Heart left ventricle (tissue), 16 donors: Measurements from ENCODE around the gene SH2D4B. TPM values are rescaled to one million over a fixed set of nuclear protein-coding genes. Genes with fewer than 3 reads are reported as not detected.

Experiments used
- ATAC-seq, 4 donors: fragments of 200-7000 bp; cut with Tn5 transposase; one replicate each; pipeline ENCODE4 v1.9.1; 2020 to 2022; ENCODE audit warnings: moderate library complexity in 4 of 4, mild to moderate bottlenecking in 3 of 4, moderate number of reproducible peaks in 1 of 4
- DNase-seq, 5 donors: peaks; one replicate each; pipeline ENCODE4 v3.0.0-alpha.2; 2020
- H3K27ac ChIP-seq, 12 donors: fragments of 200-600 bp; sonication (generic) in 4 of 12; one replicate each; pipeline versions ENCODE4 v1.5.0 to v1.8.0; 2016 to 2022; ENCODE audit warnings: mild to moderate bottlenecking in 2 of 12
- H3K27me3 ChIP-seq, 9 donors: fragments of 200-600 bp; sonication (generic) in 2 of 9; one replicate each; pipeline versions ENCODE4 v1.5.1 to v1.8.0; 2016 to 2022; ENCODE audit warnings: mild to moderate bottlenecking in 3 of 9
- H3K36me3 ChIP-seq, 9 donors: fragments of 200-600 bp; sonication (generic) in 2 of 9; one replicate each; pipeline versions ENCODE4 v1.5.0 to v1.8.0; 2018 to 2022; ENCODE audit warnings: mild to moderate bottlenecking in 2 of 9
- H3K4me1 ChIP-seq, 12 donors: fragments of 200-600 bp; sonication (generic) in 4 of 12; one replicate each; pipeline versions ENCODE4 v1.5.0 to v1.8.0; 2016 to 2022; ENCODE audit warnings: mild to moderate bottlenecking in 3 of 12
- H3K4me3 ChIP-seq, 12 donors: fragments of 200-600 bp; sonication (generic) in 4 of 12; one replicate each; pipeline versions ENCODE4 v1.5.0 to v1.8.0; 2017 to 2022; ENCODE audit warnings: mild to moderate bottlenecking in 9 of 12, moderate library complexity in 4 of 12
- H3K9me3 ChIP-seq, 12 donors: fragments of 200-600 bp; sonication (generic) in 4 of 12; one replicate each; pipeline versions ENCODE4 v1.5.0 to v1.8.0; 2016 to 2022; ENCODE audit warnings: mild to moderate bottlenecking in 1 of 12
- POLR2A ChIP-seq, 2 donors: fragments of 450-650 bp; IDR thresholded peaks; one replicate each; pipeline ENCODE4 v1.6.1; 2017; ENCODE audit warnings: antibody characterized with exemption in 2 of 2, mild to moderate bottlenecking in 2 of 2, moderate library complexity in 2 of 2
- WGBS, 4 donors: extraction: QIAGEN DNeasy Blood & Tissue Kit in 2 of 4; methylation state at CpG; one replicate each; pipeline versions ENCODE4 v1.1.5 to v1.1.7; 2013 to 2018; 5-methylcytosine and 5-hydroxymethylcytosine counted together
- intact Hi-C, 10 donors: fragments of 100-400 bp; cut with DNase I; formaldehyde crosslinking; loops; one replicate each; pipeline versions ENCODE4 v1.11.1 to v1.14.2; 2022
- polyA plus RNA-seq, 2 donors: library from polyadenylated mRNA; stranded (reverse); fragments of 200-250 nt; gene quantifications; one replicate each; pipeline ENCODE4 v1.2.3, GENCODE V29; 2013
- total RNA-seq, 9 donors: library from RNA; depleted of rRNA in 2 of 9; stranded (reverse); fragments of >200 nt in 2 of 9; fragmentation: NEBNext Ultra II Directional in 3 of 9; extraction: Animal tissue kit (Norgen Biotek cat#: 25700) in 3 of 9; gene quantifications; one replicate each; pipeline versions ENCODE4 v1.1.0 to v1.2.4, GENCODE V29; 2016 to 2023
- TF ChIP-seq, protein P1 (sequence below), 12 donors: fragments of 200-600 bp; sonication (generic) in 4 of 12; IDR thresholded peaks; one replicate each; pipeline versions ENCODE4 v1.5.0 to v1.8.0; 2018 to 2022; ENCODE audit warnings: antibody characterized with exemption in 12 of 12, mild to moderate bottlenecking in 5 of 12
- donor health status: ischemic (EF 13 %, LVEDD 7.1; RV severe dilation, severe dysfunction).
- donor health status: healthy with polysubstance abuse.
- donor health status: DM: no; HTN: yes; CAD: no.
- donor health status: DM: no; HTN: no; CAD: no.
- donor health status: ischemic (EF 25% LVEDD 6.9; RV normal size, moderate dysfunction).
- donor health status: ischemic (EF 25% LVEDD 5.7; RV mildly dilated, moderate dysfunction).
- donor health status: healthy.
- donor health status: DM: yes; HTN: yes; CAD: no.
- donor health status: ischemic (EF 35%, LVEDD 5.7; RV mildly dilated, moderate dysfunction).
- donor health status: nonischemic (EF 11% LVEDD 7.7; RV severe dilation, severe dysfunction).
- donor health status: DM: yes; HTN: yes; CAD: no.
- donor health status: PGD.
- donor health status: ischemic (EF 29% LVEDD 5.4; RV normal size, mild dysfunction).
- donor health status: nonischemic (EF 23%, LVEDD 6.1; RV moderate dilation, normal function).

The SH2D4B gene
- total and polyA plus RNA-seq, 11 donors = 0.19 TPM; not detected in 10

DNA sequence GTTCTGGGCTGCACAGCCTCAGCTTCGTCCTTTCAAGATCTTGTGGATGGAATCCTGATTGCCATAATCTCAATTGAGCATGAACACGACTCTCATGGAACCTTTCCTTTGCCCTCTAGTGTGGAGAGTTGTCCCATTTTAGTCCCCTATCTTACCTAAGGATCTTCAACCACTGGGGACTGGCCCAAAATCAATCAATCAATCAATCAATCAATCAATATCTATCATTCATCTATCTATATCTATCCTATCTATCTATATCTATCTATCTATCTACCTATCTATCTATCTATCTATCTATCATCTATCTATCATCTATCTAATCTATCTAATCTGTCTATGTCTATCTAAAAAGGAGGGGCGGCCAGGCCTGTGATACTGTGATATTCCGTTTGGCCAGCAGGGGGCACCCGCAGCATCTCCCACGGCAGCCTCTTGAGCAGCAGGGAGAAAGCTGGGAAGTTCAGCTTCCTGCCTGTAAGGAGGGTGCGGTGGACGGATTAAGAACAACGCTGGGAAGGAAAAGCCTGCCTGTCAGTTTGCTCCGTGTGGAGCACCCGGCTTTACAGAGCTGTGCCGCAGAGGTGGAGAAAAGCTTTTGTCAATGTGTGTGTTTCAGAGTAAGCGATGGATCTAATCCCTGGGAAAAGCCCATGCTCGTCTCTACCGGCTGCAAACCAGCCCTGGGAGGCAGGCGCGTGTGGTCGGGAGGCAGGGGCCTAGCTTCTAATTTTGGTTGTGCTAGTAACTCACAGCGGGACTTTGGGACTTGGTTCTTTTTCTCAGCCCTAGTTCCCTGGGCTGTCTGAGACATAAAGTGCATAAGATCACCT, 124.9 kb downstream of the SH2D4B start:
- peak overlapping the region in 10 of 12 donors; percentile 12 to 53 (median 42) for H3K4me3 ChIP-seq
- 9 to 10% (median 9%) methylated on average over 19 of the region's 19 CpGs for WGBS, 4 donors
- peak; percentile 78 to 89 (median 81) for DNase-seq
- peak; percentile 72 to 88 (median 86) for ATAC-seq
- peak in 1 of 2 donors; percentile 11 for TF ChIP-seq POLR2A (IDR thresholded peaks at IDR 0.05)
- TF ChIP-seq, protein P1, sequence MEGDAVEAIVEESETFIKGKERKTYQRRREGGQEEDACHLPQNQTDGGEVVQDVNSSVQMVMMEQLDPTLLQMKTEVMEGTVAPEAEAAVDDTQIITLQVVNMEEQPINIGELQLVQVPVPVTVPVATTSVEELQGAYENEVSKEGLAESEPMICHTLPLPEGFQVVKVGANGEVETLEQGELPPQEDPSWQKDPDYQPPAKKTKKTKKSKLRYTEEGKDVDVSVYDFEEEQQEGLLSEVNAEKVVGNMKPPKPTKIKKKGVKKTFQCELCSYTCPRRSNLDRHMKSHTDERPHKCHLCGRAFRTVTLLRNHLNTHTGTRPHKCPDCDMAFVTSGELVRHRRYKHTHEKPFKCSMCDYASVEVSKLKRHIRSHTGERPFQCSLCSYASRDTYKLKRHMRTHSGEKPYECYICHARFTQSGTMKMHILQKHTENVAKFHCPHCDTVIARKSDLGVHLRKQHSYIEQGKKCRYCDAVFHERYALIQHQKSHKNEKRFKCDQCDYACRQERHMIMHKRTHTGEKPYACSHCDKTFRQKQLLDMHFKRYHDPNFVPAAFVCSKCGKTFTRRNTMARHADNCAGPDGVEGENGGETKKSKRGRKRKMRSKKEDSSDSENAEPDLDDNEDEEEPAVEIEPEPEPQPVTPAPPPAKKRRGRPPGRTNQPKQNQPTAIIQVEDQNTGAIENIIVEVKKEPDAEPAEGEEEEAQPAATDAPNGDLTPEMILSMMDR (IDR thresholded peaks at IDR 0.05) = peak; percentile 78 to 95 (median 88)
- intact Hi-C loops = loop anchor here in 7 of 10 donors (5.0 to 10.0 kb wide), 5 partner anchors 215 to 278 kb away; no protein-coding TSS in a partner anchor
- peaks cover 0 to 38% (median 6%) of the 10 kb centered on the region in 12 donors for H3K4me1 ChIP-seq
- no peaks in the 10 kb centered on the region for H3K9me3 ChIP-seq
- peak overlapping the region in 11 of 12 donors; percentile 31 to 80 (median 70) for H3K27ac ChIP-seq
- H3K36me3 ChIP-seq = no peaks in the 10 kb centered on the region
- no peaks in the 10 kb centered on the region for H3K27me3 ChIP-seq

DNA sequence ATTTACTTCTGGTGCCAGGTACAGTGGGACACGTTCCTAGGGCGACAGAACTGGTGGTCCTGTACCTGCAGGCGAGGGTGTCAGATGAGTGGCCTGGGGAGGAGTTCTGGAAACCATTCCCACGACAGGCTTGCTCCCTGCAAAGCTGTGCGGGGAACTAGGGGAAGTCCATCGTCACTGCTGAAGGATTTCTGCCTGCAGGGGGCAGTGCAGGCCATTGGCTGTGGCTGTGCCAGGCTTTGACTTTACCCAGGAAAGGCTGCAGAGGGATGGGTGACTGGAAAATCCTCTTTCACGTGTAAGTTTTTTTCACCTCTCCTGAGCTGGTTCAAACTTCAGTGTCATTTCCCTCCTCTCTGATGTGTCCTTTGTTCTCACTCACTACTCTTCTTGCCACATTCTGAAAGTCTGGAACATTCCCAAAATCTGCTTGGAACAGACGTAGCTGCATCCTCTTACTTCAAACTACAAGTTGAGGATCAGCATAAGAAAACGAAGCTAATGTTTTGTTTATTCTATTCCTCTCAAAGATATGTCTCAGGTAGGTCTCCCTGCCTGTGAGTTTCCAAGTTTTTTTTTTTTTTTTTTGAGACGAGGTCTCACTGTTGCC, 126.5 kb downstream of the SH2D4B start:
- H3K4me3 ChIP-seq = no peak overlapping the region
- H3K27me3 ChIP-seq = no peaks in the 10 kb centered on the region
- H3K9me3 ChIP-seq = no peaks in the 10 kb centered on the region
- peak; percentile 67 to 87 (median 73) for DNase-seq
- no peaks in the 10 kb centered on the region for H3K36me3 ChIP-seq
- intact Hi-C loops = loop anchor here in 8 of 10 donors (1.0 to 10.0 kb wide), 7 partner anchors 217 to 279 kb away; no protein-coding TSS in a partner anchor
- no peak overlapping the region for H3K27ac ChIP-seq
- TF ChIP-seq, protein P1 (IDR thresholded peaks at IDR 0.05) = peak; percentile 75 to 92 (median 81)
- TF ChIP-seq POLR2A (IDR thresholded peaks at IDR 0.05) = no peak
- 29 to 36% (median 32%) methylated on average over 10 of the region's 10 CpGs for WGBS, 4 donors
- H3K4me1 ChIP-seq = peaks cover 0 to 38% (median 6%) of the 10 kb centered on the region in 12 donors
- peak; percentile 52 to 84 (median 78) for ATAC-seq

DNA sequence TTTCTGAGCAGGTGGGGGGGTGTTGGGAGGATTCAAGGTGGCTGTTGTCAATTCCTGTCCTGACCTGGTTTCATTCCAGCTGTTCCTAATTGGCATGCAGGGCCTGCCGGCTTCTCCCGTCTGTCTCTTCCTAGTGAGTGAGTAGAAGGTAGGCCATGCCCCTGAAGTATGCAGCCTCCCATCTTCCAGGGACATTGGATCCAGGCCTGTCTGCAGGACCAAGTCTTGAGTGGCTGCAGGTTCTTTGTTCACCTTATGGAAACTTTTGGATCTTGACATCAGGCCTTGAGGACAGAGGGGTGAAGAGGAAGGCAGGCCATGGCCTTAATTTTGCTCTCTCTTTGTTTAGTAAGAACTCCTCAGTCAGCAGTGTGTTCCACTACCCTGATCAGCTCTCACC, 131.8 kb downstream of the SH2D4B start:
- no peak for ATAC-seq
- WGBS, 4 donors = 87 to 100% (median 93%) methylated on average over 2 of the region's 2 CpGs
- intact Hi-C loops = loop anchor here in 6 of 10 donors (5.0 to 10.0 kb wide), 4 partner anchors 225 to 285 kb away; no protein-coding TSS in a partner anchor
- Histone ChIP-seq H3K27me3 (no peaks in the 10 kb centered on the region), H3K4me3 (no peak overlapping the region), H3K4me1 (peaks cover 0 to under 1% (median 0%) of the 10 kb centered on the region in 12 donors), H3K36me3 (no peaks in the 10 kb centered on the region), H3K27ac (no peak overlapping the region), H3K9me3 (no peaks in the 10 kb centered on the region)
- DNase-seq = no peak
- TF ChIP-seq, protein P1 (IDR thresholded peaks at IDR 0.05) = no peak
- TF ChIP-seq POLR2A (IDR thresholded peaks at IDR 0.05) = no peak

DNA sequence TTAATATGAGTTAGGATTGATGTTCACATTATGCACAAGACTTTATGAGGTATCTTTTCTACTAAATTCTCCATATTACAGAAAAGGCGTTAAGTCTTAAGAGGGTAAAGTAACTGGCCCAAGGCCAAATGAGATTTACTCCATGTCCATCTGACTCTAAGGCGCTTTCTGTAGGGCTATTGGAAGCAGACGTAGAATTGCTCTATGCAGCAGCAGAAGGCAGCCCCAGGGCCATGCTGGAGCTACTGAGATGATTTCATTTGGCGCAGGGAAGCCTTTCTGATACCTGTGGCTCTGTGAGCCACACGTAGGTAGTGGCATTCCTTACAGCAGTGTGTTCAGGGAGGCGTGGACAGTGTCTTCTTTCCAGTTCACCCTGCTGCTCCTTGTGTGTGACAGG, 133.1 kb downstream of the SH2D4B start:
- DNase-seq (no peak), ATAC-seq (no peak)
- intact Hi-C loops = no loop called here
- no peak overlapping the region for H3K4me3 ChIP-seq
- no peaks in the 10 kb centered on the region for H3K4me1 ChIP-seq
- no peaks in the 10 kb centered on the region for H3K9me3 ChIP-seq
- no peaks in the 10 kb centered on the region for H3K36me3 ChIP-seq
- WGBS, 4 donors = 88 to 92% (median 91%) methylated on average over 6 of the region's 6 CpGs
- no peak overlapping the region for H3K27ac ChIP-seq
- TF ChIP-seq, protein P1 (IDR thresholded peaks at IDR 0.05) = no peak
- TF ChIP-seq POLR2A (IDR thresholded peaks at IDR 0.05) = no peak
- no peaks in the 10 kb centered on the region for H3K27me3 ChIP-seq
